Nephron progenitor cell (in vitro differentiated cells): Measurements from ENCODE around the gene BLOC1S5.
"Not testable (repeated sequence)": the region's sequence is repeated elsewhere in the genome, so short reads cannot be mapped to it uniquely, and the experiment has no call there.

Source experiments
- DNase-seq: peaks from one replicate; pipeline ENCODE4 v3.0.0; 2021
- H3K27ac Mint-ChIP-seq: 2 replicates; pipeline ENCODE4 v1.8.0; 2021; ENCODE audit warnings: mild to moderate bottlenecking, moderate library complexity, mixed read lengths
- H3K27me3 Mint-ChIP-seq: 2 replicates; pipeline ENCODE4 v1.8.0; 2021; ENCODE audit warnings: mild to moderate bottlenecking, low read depth, mixed read lengths; ENCODE audit not compliant: poor library complexity
- H3K36me3 Mint-ChIP-seq: 2 replicates; pipeline ENCODE4 v1.8.0; 2021; ENCODE audit warnings: low read depth, mixed read lengths
- H3K4me1 Mint-ChIP-seq: 2 replicates; pipeline ENCODE4 v1.8.0; 2021; ENCODE audit warnings: mixed read lengths
- H3K4me3 Mint-ChIP-seq: 2 replicates; pipeline ENCODE4 v1.8.0; 2021; ENCODE audit warnings: mild to moderate bottlenecking, moderate library complexity, mixed read lengths
- H3K9me3 Mint-ChIP-seq: 2 replicates; pipeline ENCODE4 v1.8.0; 2021; ENCODE audit warnings: mild to moderate bottlenecking, moderate library complexity, mixed read lengths
- CTCF ChIP-seq: fragments of 200-600 bp; sonication (generic); IDR thresholded peaks from 2 replicates; pipeline ENCODE4 v1.5.0; 2021; ENCODE audit warnings: antibody characterized with exemption

BLOC1S5 gene

DNA sequence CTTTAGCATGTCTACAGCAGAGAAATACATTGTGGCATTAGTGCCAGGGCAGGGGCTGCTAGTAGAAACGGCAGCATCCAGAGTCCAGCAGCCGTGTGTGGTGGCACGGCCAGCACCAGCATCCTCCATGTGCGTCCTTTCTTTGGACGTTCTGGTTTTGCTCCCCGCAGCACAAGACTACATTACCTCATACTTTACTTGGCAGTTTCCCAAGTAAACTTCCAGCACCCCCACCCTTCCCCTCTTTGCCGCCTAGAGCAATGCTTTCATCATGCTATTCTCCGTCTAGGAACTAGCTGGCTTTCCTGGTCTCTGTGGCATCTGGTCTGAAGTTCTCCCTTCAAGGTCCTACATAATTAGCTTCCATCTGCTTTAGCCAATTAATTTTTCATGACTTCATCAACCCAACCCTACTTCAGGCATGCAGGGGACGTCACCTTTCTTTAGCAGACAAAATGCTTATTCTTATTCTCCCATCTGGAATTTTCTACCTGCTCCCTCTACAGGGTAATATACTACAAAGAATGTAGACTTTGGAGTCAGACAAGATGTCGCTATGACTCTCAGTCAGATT lies 67.6 kb downstream of the BLOC1S5 start:
- Mint-ChIP-seq H3K4me1 (peaks cover 26% of the 10 kb centered on the region), H3K27me3 (peaks cover 3% of the 10 kb centered on the region), H3K36me3 (no peaks in the 10 kb centered on the region), H3K9me3 (no peaks in the 10 kb centered on the region), H3K27ac (no peak overlapping the region), H3K4me3 (no peak overlapping the region)
- no peak for TF ChIP-seq CTCF
- no peak for DNase-seq

DNA sequence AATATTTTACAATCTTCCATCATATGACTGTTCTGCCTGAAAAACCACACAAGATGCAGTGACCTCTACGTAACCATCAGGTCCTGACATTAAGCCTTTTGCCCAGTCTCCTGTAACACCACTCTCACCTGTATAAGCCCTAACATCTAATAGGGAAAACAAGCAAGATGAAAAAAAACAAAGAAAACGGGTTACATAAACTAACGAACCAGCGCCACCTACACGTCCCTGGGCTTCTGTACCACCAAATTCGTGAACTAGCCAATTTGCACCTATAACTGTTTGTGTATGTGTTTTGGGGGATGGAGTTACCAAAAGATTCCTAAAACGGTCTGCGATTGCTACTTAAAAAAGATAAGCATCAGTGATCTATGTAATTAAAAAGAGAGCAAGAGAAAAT lies 70.2 kb downstream of the BLOC1S5 start:
- TF ChIP-seq CTCF: no peak
- H3K27me3 Mint-ChIP-seq: peaks cover 6% of the 10 kb centered on the region
- no peak for DNase-seq

GRCh38 chr6:7993399-7993798 lies 70.8 kb downstream of the BLOC1S5 start:
- no peak for TF ChIP-seq CTCF
- H3K27ac Mint-ChIP-seq: no peak overlapping the region
- H3K9me3 Mint-ChIP-seq: no peaks in the 10 kb centered on the region
- DNase-seq: no peak
- H3K4me3 Mint-ChIP-seq: no peak overlapping the region
- H3K36me3 Mint-ChIP-seq: peaks cover 7% of the 10 kb centered on the region
- H3K4me1 Mint-ChIP-seq: peaks cover 7% of the 10 kb centered on the region
- peaks cover 6% of the 10 kb centered on the region for H3K27me3 Mint-ChIP-seq

More for the DNA sequence above, 70.2 kb downstream of the BLOC1S5 start:
- Mint-ChIP-seq H3K4me3 (no peak overlapping the region), H3K9me3 (no peaks in the 10 kb centered on the region), H3K27ac (no peak overlapping the region), H3K36me3 (peaks cover 3% of the 10 kb centered on the region), H3K4me1 (peaks cover 10% of the 10 kb centered on the region)

GRCh38 chr6:7992002-7992815 lies 72.0 kb downstream of the BLOC1S5 start:
- TF ChIP-seq CTCF: no peak
- H3K36me3 Mint-ChIP-seq: peaks cover 18% of the 10 kb centered on the region
- H3K4me3 Mint-ChIP-seq: no peak overlapping the region
- no peaks in the 10 kb centered on the region for H3K9me3 Mint-ChIP-seq
- peaks cover 6% of the 10 kb centered on the region for H3K27me3 Mint-ChIP-seq
- H3K27ac Mint-ChIP-seq: peak overlapping the region; percentile 73
- no peak for DNase-seq
- peaks cover 7% of the 10 kb centered on the region for H3K4me1 Mint-ChIP-seq

DNA sequence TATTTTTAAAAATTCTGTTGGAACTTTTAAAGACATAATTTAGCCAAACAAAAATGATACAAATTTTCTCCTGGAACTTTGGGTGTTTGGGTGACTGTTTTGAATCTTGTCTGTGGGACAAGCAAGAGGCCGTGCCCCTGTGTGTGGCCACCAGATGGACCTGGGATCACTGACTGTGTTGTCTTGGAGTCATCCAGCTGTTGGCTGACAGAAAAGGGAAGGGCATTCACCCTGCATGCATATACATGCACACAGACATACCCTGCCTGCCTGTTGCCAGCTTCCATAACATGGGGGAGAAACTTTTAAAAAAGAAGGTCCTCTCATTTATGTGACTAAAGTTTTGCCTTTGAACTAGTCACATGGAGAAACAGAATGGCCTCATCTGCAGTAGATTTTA lies 72.7 kb downstream of the BLOC1S5 start:
- no peak for DNase-seq
- peaks cover 6% of the 10 kb centered on the region for H3K27me3 Mint-ChIP-seq
- H3K9me3 Mint-ChIP-seq: peaks cover 5% of the 10 kb centered on the region
- no peak overlapping the region for H3K27ac Mint-ChIP-seq
- H3K4me3 Mint-ChIP-seq: no peak overlapping the region
- H3K36me3 Mint-ChIP-seq: peaks cover 24% of the 10 kb centered on the region
- H3K4me1 Mint-ChIP-seq: peaks cover 7% of the 10 kb centered on the region
- no peak for TF ChIP-seq CTCF

DNA sequence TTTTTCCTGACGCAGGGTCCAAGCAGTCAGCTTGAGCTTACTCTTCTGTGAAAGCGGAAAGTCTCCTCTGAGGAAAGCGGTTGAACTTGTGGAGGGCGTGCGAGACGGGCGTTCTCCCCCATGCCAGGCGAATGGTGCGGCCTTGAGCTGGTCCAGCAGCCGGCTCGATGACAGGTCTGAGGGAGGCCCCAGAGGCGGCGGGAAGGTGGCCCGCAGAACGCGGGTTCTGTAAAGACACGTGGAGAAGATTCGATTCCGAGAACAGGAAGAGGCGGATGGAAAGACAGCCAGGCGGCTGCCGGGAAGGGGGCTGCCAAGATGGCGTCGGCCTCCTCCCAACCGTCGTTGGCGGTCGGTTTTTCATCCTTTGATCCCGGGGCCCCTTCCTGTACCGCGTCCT lies 78.0 kb downstream of the BLOC1S5 start:
- no peak for DNase-seq
- no peak for TF ChIP-seq CTCF
- H3K4me1 Mint-ChIP-seq: no peaks in the 10 kb centered on the region
- peaks cover 35% of the 10 kb centered on the region for H3K36me3 Mint-ChIP-seq
- H3K27ac Mint-ChIP-seq: no peak overlapping the region
- no peak overlapping the region for H3K4me3 Mint-ChIP-seq
- H3K9me3 Mint-ChIP-seq: peaks cover 16% of the 10 kb centered on the region
- H3K27me3 Mint-ChIP-seq: peaks cover 7% of the 10 kb centered on the region

DNA sequence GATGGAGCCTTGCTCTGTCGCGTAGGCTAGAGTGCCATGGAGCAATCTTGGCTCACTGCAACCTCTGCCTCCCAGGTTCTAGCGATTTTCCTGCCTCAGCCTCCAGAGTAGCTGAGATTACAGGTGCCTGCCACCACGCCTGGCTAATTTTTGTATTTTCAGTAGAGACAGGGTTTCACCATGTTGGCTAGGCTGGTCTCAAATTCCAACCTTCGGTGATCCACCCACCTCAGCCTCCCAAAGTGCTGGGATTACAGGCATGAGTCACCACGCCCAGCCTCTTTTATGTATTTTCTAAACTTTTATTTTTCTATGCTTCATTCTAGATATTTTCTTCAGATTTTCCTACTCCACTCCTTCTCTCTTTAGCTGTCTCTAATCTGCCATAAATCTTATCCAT lies 80.2 kb downstream of the BLOC1S5 start:
- not testable (repeated sequence) for DNase-seq, H3K4me3 Mint-ChIP-seq, H3K27ac Mint-ChIP-seq, H3K4me1 Mint-ChIP-seq, H3K27me3 Mint-ChIP-seq
- peaks cover 16% of the 10 kb centered on the region for H3K9me3 Mint-ChIP-seq
- peaks cover 32% of the 10 kb centered on the region for H3K36me3 Mint-ChIP-seq
